GM23248 (cell line): ENCODE data around the gene CLK1. TPM values are rescaled to one million over a fixed set of nuclear protein-coding genes. Genes with fewer than 3 reads are reported as not detected.
A peak's percentile ranks its signal among the peaks of the same experiment; 100 is the strongest.
"Not testable (repeated sequence)": the region's sequence is repeated elsewhere in the genome, so short reads cannot be mapped to it uniquely, and the experiment has no call there.

Experiments used
- DNase-seq: peaks from one replicate; pipeline ENCODE4 v3.0.0-alpha.2; 2015
- H2AFZ ChIP-seq: fragments of 200-600 bp; sonication (generic); 2 replicates; pipeline ENCODE4 v1.6.1; 2016; ENCODE audit warnings: antibody characterized with exemption
- H3F3A ChIP-seq: fragments of 200-600 bp; sonication (generic); 2 replicates; pipeline ENCODE4 v1.6.1; 2016; ENCODE audit warnings: mild to moderate bottlenecking, antibody characterized with exemption, mixed run types; ENCODE audit not compliant: insufficient read depth
- H3K27ac ChIP-seq: fragments of 200-600 bp; sonication (generic); 2 replicates; pipeline ENCODE4 v1.5.1; 2016; ENCODE audit warnings: mild to moderate bottlenecking
- H3K27me3 ChIP-seq: fragments of 200-600 bp; sonication (generic); replicated peaks from 2 replicates; pipeline ENCODE4 v1.6.1; 2016; ENCODE audit warnings: mild to moderate bottlenecking; ENCODE audit not compliant: insufficient read depth
- H3K36me3 ChIP-seq: fragments of 200-600 bp; sonication (generic); 2 replicates; pipeline ENCODE4 v1.6.1; 2016; ENCODE audit warnings: low read depth, mild to moderate bottlenecking
- H3K4me1 ChIP-seq: fragments of 200-600 bp; sonication (generic); 2 replicates; pipeline ENCODE4 v1.6.1; 2016; ENCODE audit warnings: mild to moderate bottlenecking; ENCODE audit not compliant: insufficient read depth
- H3K4me2 ChIP-seq: fragments of 200-600 bp; sonication (generic); one replicate; pipeline ENCODE4 v1.6.1; 2016; ENCODE audit warnings: mild to moderate bottlenecking; ENCODE audit not compliant: unreplicated experiment
- H3K4me3 ChIP-seq: fragments of 200-600 bp; sonication (generic); 2 replicates; pipeline ENCODE4 v1.5.1; 2016; ENCODE audit warnings: mild to moderate bottlenecking
- H3K79me2 ChIP-seq: fragments of 200-600 bp; sonication (generic); 2 replicates; pipeline ENCODE4 v1.6.1; 2016; ENCODE audit warnings: mild to moderate bottlenecking; ENCODE audit not compliant: insufficient read depth
- H3K9ac ChIP-seq: fragments of 200-600 bp; sonication (generic); 2 replicates; pipeline ENCODE4 v1.6.1; 2016; ENCODE audit warnings: mild to moderate bottlenecking
- H3K9me2 ChIP-seq: fragments of 200-600 bp; sonication (generic); 2 replicates; pipeline ENCODE4 v1.6.1; 2016; ENCODE audit warnings: mixed run types, mild to moderate bottlenecking, moderate library complexity; ENCODE audit not compliant: insufficient read depth
- H3K9me3 ChIP-seq: fragments of 200-600 bp; sonication (generic); one replicate; pipeline ENCODE4 v1.6.1; 2017; ENCODE audit warnings: low read depth
- H4K20me1 ChIP-seq: fragments of 200-600 bp; sonication (generic); 2 replicates; pipeline ENCODE4 v1.6.0; 2016; ENCODE audit not compliant: insufficient read depth
- EZH2 ChIP-seq: fragments of 200-600 bp; sonication (generic); IDR thresholded peaks from 2 replicates; pipeline ENCODE4 v1.6.1; 2018; ENCODE audit warnings: antibody characterized with exemption, mild to moderate bottlenecking; ENCODE audit not compliant: insufficient read depth, poor library complexity, severe bottlenecking
- EZH2phosphoT487 ChIP-seq: fragments of 200-600 bp; sonication (generic); IDR thresholded peaks from 2 replicates; pipeline ENCODE4 v1.6.1; 2018; ENCODE audit warnings: antibody characterized with exemption, moderate library complexity, mild to moderate bottlenecking, low read depth; ENCODE audit not compliant: insufficient read depth
- WGBS, 2 experiments: methylation state at CpG; one replicate each; pipeline ENCODE4 v1.1.6; 2015 to 2017; ENCODE audit warnings: low lambda C conversion rate in 2 of 2, low coverage in 1 of 2; ENCODE audit errors: missing lambda C conversion rate in 2 of 2; 5-methylcytosine and 5-hydroxymethylcytosine counted together
- in situ Hi-C: fragments of 300-500 bp; cut with MboI; formaldehyde crosslinking; loops from 2 replicates; pipeline ENCODE4 v1.15.0; 2020
- polyA plus RNA-seq: library from polyadenylated mRNA; unstranded; fragments of >200 nt; fragmentation: Nextera tagmentation; extraction: Ambion mirVana; gene quantifications from 2 replicates; pipeline ENCODE4 v1.2.1, GENCODE V29; 2016
- total RNA-seq: library from RNA; depleted of rRNA; stranded (reverse); fragments of >200 nt; shearing (Covaris generic); gene quantifications from 2 replicates; pipeline ENCODE4 v1.2.3, GENCODE V29; 2014

The CLK1 gene
- total and polyA plus RNA-seq, 2 experiments from 2014 or later = 30.0 to 32.4 TPM

- in situ Hi-C loops = no loop called here
Observed at GRCh38 chr2:200901459-200902072, 37.1 kb upstream of the CLK1 start.

GRCh38 chr2:200899482-200899881 lies 35.0 kb upstream of the CLK1 start:
- Histone ChIP-seq H3K36me3 (peaks cover 32% of the 10 kb centered on the region), H3K4me3 (no peak overlapping the region), H2AFZ (no peak overlapping the region), H3K9ac (no peak overlapping the region), H3K79me2 (no peaks in the 10 kb centered on the region), H3K4me1 (peaks cover 3% of the 10 kb centered on the region; the same call in 1 of the 2 replicates), H3F3A (peaks cover 10% of the 10 kb centered on the region; the same call in 1 of the 2 replicates), H3K27me3 (no peaks in the 10 kb centered on the region), H4K20me1 (no peaks in the 10 kb centered on the region), H3K9me2 (no peaks in the 10 kb centered on the region), H3K27ac (no peak overlapping the region), H3K4me2 (no peak overlapping the region), H3K9me3 (no peaks in the 10 kb centered on the region)
- DNase-seq = no peak
- TF ChIP-seq EZH2phosphoT487 (no peak), EZH2 (no peak)
- in situ Hi-C loops = no loop called here

More at GRCh38 chr2:200901459-200902072, 37.1 kb upstream of the CLK1 start:
- Histone ChIP-seq H4K20me1 (no peaks in the 10 kb centered on the region), H3K4me2 (no peak overlapping the region), H3K9ac (no peak overlapping the region; the same call in 1 of the 2 replicates), H3K4me3 (no peak overlapping the region), H3K27ac (peak overlapping the region; percentile 28), H3K27me3 (no peaks in the 10 kb centered on the region), H3K4me1 (peaks cover 3% of the 10 kb centered on the region; the same call in 1 of the 2 replicates), H3F3A (peaks cover 10% of the 10 kb centered on the region; the same call in 1 of the 2 replicates), H3K9me2 (no peaks in the 10 kb centered on the region), H2AFZ (peak overlapping the region; percentile 50), H3K9me3 (no peaks in the 10 kb centered on the region), H3K36me3 (peaks cover 20% of the 10 kb centered on the region; the same call in 1 of the 2 replicates), H3K79me2 (no peaks in the 10 kb centered on the region)
- WGBS, 2 experiments = 6 to 7% methylated on average over 4 of the region's 4 CpGs
- peak; percentile 97 for DNase-seq
- TF ChIP-seq EZH2phosphoT487 = no peak
- no peak for TF ChIP-seq EZH2

- peak; percentile 98 for DNase-seq
- H3K4me3 ChIP-seq = peak within 1 kb of the TSS; percentile 91
- 1% methylated on average over 50 of the region's 50 CpGs for WGBS, 2 experiments
- no peaks in the 10 kb centered on the region for H4K20me1 ChIP-seq
- peaks cover 9% of the 10 kb centered on the region; the same call in 1 of the 2 replicates for H3K36me3 ChIP-seq
- H2AFZ ChIP-seq = peak within 1 kb of the TSS; percentile 98
- H3K27ac ChIP-seq = peak within 1 kb of the TSS; percentile 99
- peaks cover 9% of the 10 kb centered on the region; the same call in 1 of the 2 replicates for H3K4me1 ChIP-seq
- H3F3A ChIP-seq = peaks cover 24% of the 10 kb centered on the region
- peaks cover 71% of the 10 kb centered on the region for H3K79me2 ChIP-seq
- H3K9me3 ChIP-seq = no peaks in the 10 kb centered on the region
- H3K4me2 ChIP-seq = peak within 1 kb of the TSS; percentile 93
- H3K27me3 ChIP-seq = no peaks in the 10 kb centered on the region
- H3K9ac ChIP-seq = peak within 1 kb of the TSS; percentile 98
- TF ChIP-seq EZH2phosphoT487 = no peak
- in situ Hi-C loops = no loop called here
- H3K9me2 ChIP-seq = no peaks in the 10 kb centered on the region
Observed at GRCh38 chr2:200888704-200889625, 24.5 kb upstream of the CLK1 start, which contains the start of the genes NIF3L1 and PPIL3. Gene NIF3L1 (plus strand): TSS chr2:200889371. CDS start chr2:200891944, 2,573 bp downstream. Gene PPIL3 (minus strand): TSS chr2:200889077. CDS start chr2:200887615, 1,462 bp downstream.

- in situ Hi-C loops, H3K9ac ChIP-seq, DNase-seq, H3K9me2 ChIP-seq, H3K4me1 ChIP-seq, H4K20me1 ChIP-seq, H2AFZ ChIP-seq, H3K27ac ChIP-seq, H3F3A ChIP-seq, H3K27me3 ChIP-seq, H3K4me3 ChIP-seq, H3K4me2 ChIP-seq, H3K9me3 ChIP-seq: not testable (repeated sequence)
- Histone ChIP-seq H3K79me2 (peaks cover 15% of the 10 kb centered on the region), H3K36me3 (peaks cover 46% of the 10 kb centered on the region; the same call in 1 of the 2 replicates)
- 94 to 98% methylated on average over 2 of the region's 2 CpGs for WGBS, 2 experiments
Observed at GRCh38 chr2:200881715-200882249, 17.3 kb upstream of the CLK1 start.
